NCI-H2171 treated with DMSO at 0.1 percent for 48 hours (cell line): ENCODE results near the gene FBXL7.
"Not testable (repeated sequence)": the region's sequence is repeated elsewhere in the genome, so short reads cannot be mapped to it uniquely, and the experiment has no call there.

Experiments used
- DNase-seq: peaks from one replicate; lab custom pipeline; 2025; lab: John Stamatoyannopoulos, UW

FBXL7 gene

GRCh38 chr5:15807871-15808270 lies 307.9 kb downstream of the FBXL7 start:
- DNase-seq: peak; percentile 13

GRCh38 chr5:15808577-15808976 lies 308.6 kb downstream of the FBXL7 start:
- DNase-seq: no peak

- DNase-seq: no peak
These were observed 319.6 kb downstream of the FBXL7 start for GRCh38 chr5:15819617-15820016.

- DNase-seq: no peak
These were observed 321.5 kb downstream of the FBXL7 start for GRCh38 chr5:15821506-15821905.

GRCh38 chr5:15823398-15823797 lies 323.4 kb downstream of the FBXL7 start:
- no peak for DNase-seq

GRCh38 chr5:15827741-15828140 lies 327.8 kb downstream of the FBXL7 start:
- no peak for DNase-seq

GRCh38 chr5:15831408-15831807 lies 331.4 kb downstream of the FBXL7 start:
- DNase-seq: no peak

- no peak for DNase-seq
These were observed 333.4 kb downstream of the FBXL7 start for GRCh38 chr5:15833365-15833764.

GRCh38 chr5:15834596-15835245 lies 334.7 kb downstream of the FBXL7 start:
- DNase-seq: no peak

GRCh38 chr5:15835514-15835913 lies 335.5 kb downstream of the FBXL7 start:
- DNase-seq: no peak

- DNase-seq: no peak
These were observed 337.7 kb downstream of the FBXL7 start for GRCh38 chr5:15837551-15838289.

- DNase-seq: no peak
These were observed 344.3 kb downstream of the FBXL7 start for GRCh38 chr5:15844253-15844652.

GRCh38 chr5:15844871-15845270 lies 344.9 kb downstream of the FBXL7 start:
- DNase-seq: no peak

GRCh38 chr5:15850536-15850935 lies 350.6 kb downstream of the FBXL7 start:
- DNase-seq: no peak

- no peak for DNase-seq
These were observed 351.0 kb downstream of the FBXL7 start for GRCh38 chr5:15850939-15851341.

GRCh38 chr5:15852217-15852616 lies 352.2 kb downstream of the FBXL7 start:
- DNase-seq: no peak

GRCh38 chr5:15852949-15853348 lies 353.0 kb downstream of the FBXL7 start:
- no peak for DNase-seq

- DNase-seq: no peak
These were observed 358.3 kb downstream of the FBXL7 start for GRCh38 chr5:15858326-15858725.

GRCh38 chr5:15864536-15865215 lies 364.7 kb downstream of the FBXL7 start:
- DNase-seq: no peak

- not testable (repeated sequence) for DNase-seq
These were observed 372.3 kb downstream of the FBXL7 start for GRCh38 chr5:15872259-15872658.

- DNase-seq: no peak
These were observed 377.9 kb downstream of the FBXL7 start for GRCh38 chr5:15877914-15878313.

- DNase-seq: no peak
These were observed 380.2 kb downstream of the FBXL7 start for GRCh38 chr5:15880201-15880600.

GRCh38 chr5:15885156-15885555 lies 385.2 kb downstream of the FBXL7 start:
- no peak for DNase-seq
